Muscle of back (tissue), 11 donors: Measurements from ENCODE around the gene DNAH10. TPM values are rescaled to one million over a fixed set of nuclear protein-coding genes. Genes with fewer than 3 reads are reported as not detected.

Experiments
- DNase-seq, 3 donors: peaks; one replicate each; pipeline versions ENCODE4 v3.0.0 to v3.0.0-alpha.2; 2013
- polyA plus RNA-seq, 10 donors: library from polyadenylated mRNA; unstranded; fragments of 120-200 nt; gene quantifications; one replicate each; pipeline ENCODE4 v1.2.1, GENCODE V29; 2013; ENCODE audit not compliant: insufficient read length in 10 of 10

Gene DNAH10
- polyA plus RNA-seq, 10 donors = 0.76 to 8.6 (median 1.3) TPM

GRCh38 chr12:123843912-123844748, 82.0 kb downstream of the DNAH10 start:
- DNase-seq = no peak

- no peak for DNase-seq
Measured at GRCh38 chr12:123845881-123846280, 83.8 kb downstream of the DNAH10 start.

GRCh38 chr12:123846340-123846739, 84.2 kb downstream of the DNAH10 start:
- DNase-seq = no peak

GRCh38 chr12:123847019-123847418, 84.9 kb downstream of the DNAH10 start:
- no peak for DNase-seq

GRCh38 chr12:123847876-123848275, 85.8 kb downstream of the DNAH10 start:
- no peak for DNase-seq

GRCh38 chr12:123849517-123849916, 87.4 kb downstream of the DNAH10 start:
- no peak for DNase-seq

GRCh38 chr12:123850246-123851134, 88.4 kb downstream of the DNAH10 start:
- DNase-seq = no peak

GRCh38 chr12:123853396-123854070, 91.4 kb downstream of the DNAH10 start:
- DNase-seq = no peak

- DNase-seq = no peak
Measured at GRCh38 chr12:123854232-123854631, 92.1 kb downstream of the DNAH10 start.

- no peak for DNase-seq
Measured at GRCh38 chr12:123854918-123855317, 92.8 kb downstream of the DNAH10 start.

- no peak for DNase-seq
Measured at GRCh38 chr12:123856681-123857080, 94.6 kb downstream of the DNAH10 start.

- no peak for DNase-seq
Measured at GRCh38 chr12:123858176-123858575, 96.1 kb downstream of the DNAH10 start.

- no peak for DNase-seq
Measured at GRCh38 chr12:123859035-123859434, 96.9 kb downstream of the DNAH10 start.

- DNase-seq = no peak
Measured at GRCh38 chr12:123860377-123860776, 98.3 kb downstream of the DNAH10 start.

GRCh38 chr12:123861392-123861791, 99.3 kb downstream of the DNAH10 start:
- DNase-seq = no peak

- DNase-seq = no peak
Measured at GRCh38 chr12:123867141-123867540, 105.0 kb downstream of the DNAH10 start.

- DNase-seq = no peak
Measured at GRCh38 chr12:123868791-123869190, 106.7 kb downstream of the DNAH10 start.

- no peak for DNase-seq
Measured at GRCh38 chr12:123873793-123874192, 111.7 kb downstream of the DNAH10 start.

- DNase-seq = no peak
Measured at GRCh38 chr12:123877968-123878367, 115.9 kb downstream of the DNAH10 start.

- no peak for DNase-seq
Measured at GRCh38 chr12:123879101-123879500, 117.0 kb downstream of the DNAH10 start.

- no peak for DNase-seq
Measured at GRCh38 chr12:123879691-123880090, 117.6 kb downstream of the DNAH10 start.

GRCh38 chr12:123882161-123882705, 120.1 kb downstream of the DNAH10 start:
- no peak for DNase-seq
